Activated CD8-positive, alpha-beta memory T cell treated with anti-CD3 and anti-CD28 coated beads, Interleukin-2, amount 50 U/mL, for 24 hours (primary cell): ENCODE measurements around the gene KRTAP19-8.

ENCODE experiments used
- DNase-seq: peaks from one replicate; pipeline ENCODE4 v3.0.0-alpha.2; 2020; ENCODE audit errors: extremely low read depth

The KRTAP19-8 gene

GRCh38 chr21:31038376-31038775 is at the start of gene KRTAP19-8:
KRTAP19-8 (minus strand) TSS chr21:31038476; CDS start chr21:31038443, 33 bp downstream.
- no peak for DNase-seq

GRCh38 chr21:31087639-31088473 is 49.6 kb upstream of the KRTAP19-8 start:
- no peak for DNase-seq

- DNase-seq, result no peak
Measured at GRCh38 chr21:31084689-31085088, 46.4 kb upstream of the KRTAP19-8 start.

GRCh38 chr21:31078796-31079195 is 40.5 kb upstream of the KRTAP19-8 start:
- no peak for DNase-seq

GRCh38 chr21:31078216-31078615 is 39.9 kb upstream of the KRTAP19-8 start:
- no peak for DNase-seq

- no peak for DNase-seq
Measured at GRCh38 chr21:31075848-31076247, 37.6 kb upstream of the KRTAP19-8 start.

GRCh38 chr21:31072533-31072932 is 34.3 kb upstream of the KRTAP19-8 start:
- no peak for DNase-seq

GRCh38 chr21:31064803-31065202 is 26.5 kb upstream of the KRTAP19-8 start:
- no peak for DNase-seq

GRCh38 chr21:31052489-31053142 is 14.3 kb upstream of the KRTAP19-8 start:
- DNase-seq, result no peak

GRCh38 chr21:31050577-31051157 is 12.4 kb upstream of the KRTAP19-8 start:
- no peak for DNase-seq

GRCh38 chr21:31045841-31046240 is 7.6 kb upstream of the KRTAP19-8 start:
- DNase-seq, result no peak

- DNase-seq, result no peak
Measured at GRCh38 chr21:31043471-31043870, 5.2 kb upstream of the KRTAP19-8 start.

GRCh38 chr21:31042080-31042464 is 3.8 kb upstream of the KRTAP19-8 start:
- DNase-seq, result no peak

- no peak for DNase-seq
Measured at GRCh38 chr21:31041295-31042079, 3.2 kb upstream of the KRTAP19-8 start.

- no peak for DNase-seq
Measured at GRCh38 chr21:31034378-31034777, 3.9 kb downstream of the KRTAP19-8 start.

GRCh38 chr21:31030367-31031106 is 7.7 kb downstream of the KRTAP19-8 start:
- no peak for DNase-seq

- no peak for DNase-seq
Measured at GRCh38 chr21:31023680-31024079, 14.6 kb downstream of the KRTAP19-8 start.

GRCh38 chr21:31022306-31022705 is 16.0 kb downstream of the KRTAP19-8 start:
- no peak for DNase-seq

GRCh38 chr21:31018232-31018631 is 20.0 kb downstream of the KRTAP19-8 start:
- no peak for DNase-seq

GRCh38 chr21:31014891-31015290 is 23.4 kb downstream of the KRTAP19-8 start:
- DNase-seq, result no peak
